Left kidney (tissue), 2 donors: ENCODE results near the gene EIF4ENIF1. TPM values are rescaled to one million over a fixed set of nuclear protein-coding genes. Genes with fewer than 3 reads are reported as not detected.
"Not testable (repeated sequence)": the region's sequence is repeated elsewhere in the genome, so short reads cannot be mapped to it uniquely, and the experiment has no call there.

ENCODE experiments used
- DNase-seq: peaks from one replicate; pipeline ENCODE4 v3.0.0-alpha.2; 2013
- polyA plus RNA-seq: library from polyadenylated mRNA; unstranded; fragments of 120-200 nt; gene quantifications from one replicate; pipeline ENCODE4 v1.2.1, GENCODE V29; 2013; ENCODE audit not compliant: insufficient read length

The EIF4ENIF1 gene
- polyA plus RNA-seq, 1 donor, result 55.5 TPM

DNA sequence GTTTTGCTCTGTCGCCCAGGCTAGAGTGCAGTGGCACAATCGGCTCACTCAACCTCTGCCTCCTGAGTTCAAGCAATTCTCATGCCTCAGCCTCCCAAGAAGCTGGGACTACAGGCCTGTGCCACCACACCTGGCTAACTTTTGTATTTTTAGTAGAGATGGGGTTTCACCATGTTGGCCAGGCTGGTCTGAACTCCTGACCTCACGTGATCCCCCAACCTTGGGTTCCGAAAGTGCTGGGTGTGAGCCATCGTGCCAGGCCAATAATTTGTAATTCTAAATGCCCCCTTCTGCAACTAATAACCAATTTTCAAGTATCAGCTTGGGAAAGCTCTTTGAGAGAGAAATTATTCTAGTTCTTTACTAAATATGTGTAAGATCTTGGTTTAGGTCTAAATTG lies 3.7 kb upstream of the EIF4ENIF1 start:
- not testable (repeated sequence) for DNase-seq

- no peak for DNase-seq
Observed at GRCh38 chr22:31492151-31492550, 2.5 kb upstream of the EIF4ENIF1 start.

DNA sequence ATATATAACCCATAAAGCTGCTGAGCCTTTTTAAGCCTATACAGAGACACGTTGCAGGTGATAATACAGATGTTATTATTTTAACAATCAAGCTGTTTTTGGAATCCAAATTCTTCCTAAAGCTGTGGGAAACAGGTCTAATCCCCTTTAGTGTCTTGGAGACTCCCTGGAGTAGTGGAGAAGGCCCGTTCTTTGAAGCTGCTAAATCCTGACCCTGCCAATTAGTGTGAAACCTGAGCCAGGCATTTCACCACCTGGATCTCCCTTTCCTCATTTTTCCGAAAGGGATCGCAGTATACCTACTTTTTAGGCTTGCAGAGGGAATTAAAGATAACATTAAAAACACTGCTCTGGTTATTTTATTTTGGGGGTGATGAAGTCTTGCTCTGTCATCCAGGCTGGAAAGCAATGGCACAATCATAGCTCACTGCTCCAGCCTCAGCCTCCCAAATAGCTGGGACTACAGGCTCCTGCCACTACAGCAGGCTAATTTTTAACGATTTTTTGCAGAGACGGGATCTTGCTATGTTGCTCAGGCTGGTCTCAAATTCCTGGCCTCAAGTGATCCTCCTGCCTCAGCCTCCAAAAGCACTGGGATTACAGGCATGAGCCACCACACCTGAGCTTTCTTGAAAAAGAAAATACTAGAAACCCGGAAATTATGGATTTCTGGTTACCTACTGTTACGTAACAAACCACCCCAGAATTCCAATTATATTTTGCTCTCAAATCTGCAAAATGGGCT lies 1.7 kb upstream of the EIF4ENIF1 start:
- DNase-seq, result no peak

- no peak for DNase-seq
Observed at GRCh38 chr22:31490496-31490925, 869 bp upstream of the EIF4ENIF1 start.

DNA sequence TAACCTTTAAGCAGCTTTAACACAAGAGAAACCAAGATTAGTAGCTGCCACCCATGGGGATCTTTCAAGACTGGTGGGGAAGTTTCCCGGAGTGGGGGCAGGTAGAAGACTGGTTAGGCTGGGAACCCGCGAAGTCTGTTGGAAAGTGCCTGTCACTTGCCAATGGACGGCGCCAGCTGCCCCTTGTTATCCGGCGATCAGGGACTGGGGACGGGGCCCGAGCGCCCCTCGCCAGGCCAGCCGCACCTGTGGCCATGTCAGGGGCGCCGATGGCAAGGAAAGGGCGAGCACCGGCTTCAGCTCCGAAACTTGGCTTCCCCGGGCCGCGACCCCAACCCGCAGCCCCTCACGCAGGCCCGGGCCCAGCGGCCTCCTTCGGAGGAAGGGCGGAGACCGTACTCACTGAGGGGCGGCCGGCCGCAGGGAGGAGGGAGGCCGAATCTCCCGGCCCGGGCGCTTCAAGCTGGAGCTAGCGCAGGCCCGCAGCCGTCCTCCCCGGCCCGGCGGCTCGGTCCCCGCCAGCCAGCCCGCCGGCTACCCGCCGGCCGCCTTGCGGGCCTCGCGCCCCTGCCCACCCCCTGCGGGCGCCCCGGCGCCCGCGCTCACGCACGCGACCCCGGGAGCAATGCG lies 539 bp downstream of the EIF4ENIF1 start:
- no peak for DNase-seq

DNA sequence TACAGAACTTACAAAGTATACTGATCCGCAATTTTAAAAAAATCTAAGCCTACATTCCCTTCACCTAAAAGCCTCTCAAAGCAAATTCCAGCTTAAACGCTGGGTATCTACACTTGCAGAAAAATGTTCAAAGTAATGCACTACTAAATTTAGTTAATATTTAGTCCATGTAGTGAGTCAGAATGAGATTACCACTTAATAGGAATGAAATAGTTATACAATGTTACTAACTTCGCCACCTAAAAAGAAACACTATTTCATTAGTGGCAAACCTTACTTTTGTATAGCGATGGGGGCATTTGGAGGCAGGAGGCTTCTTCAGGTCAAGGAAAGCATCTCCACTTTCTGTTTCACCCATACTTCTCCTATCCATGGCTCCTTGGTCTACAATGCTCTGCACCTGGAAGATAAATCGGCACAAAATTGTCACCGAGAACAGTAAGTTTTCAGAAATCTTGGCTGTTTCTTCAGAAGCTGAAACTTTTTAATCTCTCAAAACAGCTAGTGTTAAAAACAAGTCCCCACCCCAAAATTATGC lies 1.2 kb downstream of the EIF4ENIF1 start:
- DNase-seq, result no peak

DNA sequence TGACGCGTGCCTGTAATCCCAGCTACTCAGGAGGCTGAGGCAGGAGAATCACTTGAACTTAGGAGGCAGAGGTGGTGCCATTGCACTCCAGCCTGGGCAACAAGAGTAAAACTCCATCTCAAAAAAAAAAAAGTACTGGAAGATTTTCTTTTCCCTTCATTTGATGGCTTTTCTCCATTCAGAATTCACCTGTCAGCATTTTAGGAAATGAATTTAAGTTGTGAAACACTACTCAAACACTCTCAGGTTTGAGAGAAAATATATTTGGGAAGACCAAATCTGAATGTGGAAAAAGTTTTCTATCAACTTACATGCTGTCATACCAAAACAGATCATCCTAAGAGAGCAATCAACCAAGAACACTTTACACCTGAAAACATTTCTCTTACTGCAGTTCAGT lies 2.7 kb downstream of the EIF4ENIF1 start:
- DNase-seq, result no peak

DNA sequence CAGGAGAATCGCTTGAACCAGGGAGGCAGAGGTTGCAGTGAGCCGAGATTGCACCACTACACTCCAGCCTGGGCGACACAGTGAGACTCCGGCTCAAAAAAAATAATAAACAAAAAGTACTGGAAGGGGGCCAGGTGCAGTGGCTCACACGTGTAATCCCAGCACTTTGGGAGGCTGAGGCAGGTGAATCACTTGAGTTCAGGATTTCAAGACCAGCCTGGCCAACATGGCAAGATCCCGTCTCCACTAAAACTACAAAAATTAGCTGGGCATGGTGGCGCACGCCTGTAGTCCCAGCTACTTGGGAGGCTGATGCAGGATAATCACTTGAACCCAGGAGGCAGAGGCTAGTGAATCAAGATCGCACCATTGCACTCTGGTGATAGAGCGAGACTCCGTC lies 3.3 kb downstream of the EIF4ENIF1 start:
- not testable (repeated sequence) for DNase-seq

GRCh38 chr22:31482470-31482869 lies 7.2 kb downstream of the EIF4ENIF1 start:
- not testable (repeated sequence) for DNase-seq

DNA sequence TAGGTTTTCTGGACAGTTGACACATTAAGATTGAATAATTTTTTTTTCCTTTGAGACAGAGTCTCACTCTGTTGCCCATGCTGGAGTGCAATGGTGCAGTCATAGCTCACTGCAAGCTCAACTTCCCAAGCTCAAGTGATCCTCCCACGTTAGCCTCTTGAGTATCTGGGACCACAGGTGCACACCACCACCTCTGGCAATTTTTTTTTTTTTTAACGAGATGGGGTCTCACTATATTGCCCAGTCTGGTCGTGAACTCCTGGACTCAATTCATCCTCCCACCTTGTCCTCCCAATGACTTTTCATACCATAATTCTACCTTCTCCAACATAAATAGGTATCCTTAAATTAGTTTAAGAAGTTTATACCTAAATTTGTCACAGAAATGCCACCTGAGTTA lies 8.5 kb downstream of the EIF4ENIF1 start:
- DNase-seq, result no peak

GRCh38 chr22:31477329-31477728 lies 12.3 kb downstream of the EIF4ENIF1 start:
- DNase-seq, result no peak

DNA sequence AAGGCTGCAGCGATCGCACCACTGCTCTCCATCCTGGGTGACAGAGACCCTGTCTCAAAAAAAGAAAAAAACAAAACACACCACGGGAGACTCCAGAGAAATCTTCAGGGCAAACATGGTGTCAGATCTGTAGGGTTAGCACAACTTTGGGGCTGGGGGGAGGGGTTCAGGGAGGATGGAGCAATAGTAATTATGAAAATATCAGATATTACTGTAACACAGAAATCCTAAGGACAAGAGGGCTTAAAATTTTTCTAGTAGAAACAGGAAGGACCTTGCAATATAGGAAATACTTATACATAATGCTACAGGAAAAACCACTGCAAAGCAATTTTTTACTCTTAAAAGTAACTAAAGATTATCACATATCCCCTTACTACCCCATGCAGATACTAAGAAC lies 13.8 kb downstream of the EIF4ENIF1 start:
- no peak for DNase-seq

DNA sequence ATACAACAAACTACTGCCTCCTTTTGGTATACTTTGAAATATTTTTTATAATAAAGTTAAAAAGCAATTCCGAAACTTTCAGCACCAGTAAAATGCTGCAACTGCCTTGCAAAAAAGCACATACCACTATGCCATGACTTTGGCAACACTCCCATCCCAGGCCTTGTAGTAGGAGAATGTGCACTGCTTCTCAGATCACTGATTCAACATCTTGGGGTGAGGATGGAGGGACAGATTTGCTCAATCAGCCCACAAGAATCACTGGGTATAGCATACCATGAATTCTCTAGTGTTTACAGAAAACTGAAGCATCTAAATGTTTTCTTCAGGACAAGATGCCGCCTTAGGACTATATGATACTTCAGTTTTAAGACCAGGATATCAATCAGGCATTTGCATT lies 14.9 kb downstream of the EIF4ENIF1 start:
- no peak for DNase-seq

- DNase-seq, result no peak
Observed at GRCh38 chr22:31465307-31465706, 24.3 kb downstream of the EIF4ENIF1 start.

DNA sequence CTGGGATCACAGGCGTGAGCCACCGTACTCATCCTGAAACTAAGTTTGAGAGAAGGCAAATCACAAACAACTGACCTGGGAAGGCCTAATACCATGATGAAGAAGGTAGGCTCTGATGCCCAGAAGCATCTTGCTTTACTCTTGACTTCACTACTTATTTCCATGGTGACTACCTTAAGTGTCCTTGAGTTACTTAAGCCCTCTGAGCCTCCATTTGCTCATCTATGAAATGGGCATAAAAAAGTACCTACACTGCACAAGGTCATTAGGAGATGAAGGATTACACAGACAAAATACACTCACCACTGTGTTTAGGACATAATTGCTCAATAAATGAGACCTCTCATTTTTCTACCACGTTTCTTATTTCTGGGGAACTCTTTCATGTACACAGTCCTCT lies 27.9 kb downstream of the EIF4ENIF1 start:
- DNase-seq, result no peak

- DNase-seq, result peak; percentile 1
Observed at GRCh38 chr22:31451709-31452571, 37.7 kb downstream of the EIF4ENIF1 start.

DNA sequence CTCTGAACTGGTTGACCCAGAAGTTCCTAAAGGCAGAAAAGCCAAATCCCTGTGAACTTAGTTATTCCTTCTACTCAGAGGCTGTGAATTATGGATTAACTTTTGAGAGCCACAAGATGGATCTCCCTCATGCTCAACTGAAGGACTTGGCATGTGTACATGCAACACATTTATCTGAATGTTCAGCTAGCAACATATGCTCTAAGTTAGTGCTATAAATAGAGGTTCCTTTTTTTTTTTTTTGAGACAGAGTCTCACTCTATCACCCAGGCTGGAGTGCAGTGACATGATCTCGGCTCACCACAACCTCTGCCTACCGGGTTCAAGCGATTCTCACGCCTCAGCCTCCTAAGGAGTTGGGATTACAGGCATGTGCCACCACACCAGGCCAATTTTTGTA lies 40.1 kb downstream of the EIF4ENIF1 start:
- no peak for DNase-seq

GRCh38 chr22:31448382-31448781 lies 41.3 kb downstream of the EIF4ENIF1 start:
- no peak for DNase-seq

DNA sequence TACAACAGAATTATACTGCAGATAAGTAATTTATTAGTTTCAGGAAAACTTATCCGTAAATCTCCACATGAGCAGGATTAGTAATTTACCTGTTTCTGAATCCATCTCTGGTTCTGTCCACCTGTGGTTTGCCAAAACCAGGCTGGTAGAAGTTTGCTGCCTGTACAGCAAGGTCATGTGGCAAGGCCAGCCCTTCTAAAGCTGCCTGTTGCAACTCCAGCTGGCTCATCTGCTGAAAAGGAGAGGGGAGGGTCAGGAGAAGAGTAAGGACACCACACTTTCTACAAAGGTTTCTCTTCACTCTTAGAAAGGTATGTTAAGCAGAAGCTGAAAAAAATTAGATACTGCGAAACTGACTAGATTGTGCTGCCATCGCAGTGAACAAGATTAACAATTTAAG lies 42.3 kb downstream of the EIF4ENIF1 start:
- DNase-seq, result no peak

DNA sequence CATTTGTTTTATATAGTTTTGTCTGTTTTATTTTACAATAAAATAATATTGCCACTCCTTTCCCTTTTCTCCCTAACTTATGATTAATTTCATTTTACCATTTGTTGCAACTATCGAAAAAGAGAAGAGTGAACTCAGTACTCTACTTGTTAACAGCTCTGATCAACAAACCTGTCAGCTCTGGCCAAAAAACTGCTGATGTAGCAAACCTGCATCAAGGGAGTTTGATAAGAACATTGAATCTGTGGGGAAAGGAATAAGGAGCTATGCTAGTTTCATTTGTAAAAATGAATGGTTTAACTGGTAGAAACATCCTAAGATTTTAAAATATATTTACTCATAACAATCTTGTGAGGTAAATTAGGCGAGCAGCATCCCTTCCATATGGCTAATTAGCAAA lies 42.9 kb downstream of the EIF4ENIF1 start:
- no peak for DNase-seq

- no peak for DNase-seq
Observed at GRCh38 chr22:31446208-31446607, 43.4 kb downstream of the EIF4ENIF1 start.

DNA sequence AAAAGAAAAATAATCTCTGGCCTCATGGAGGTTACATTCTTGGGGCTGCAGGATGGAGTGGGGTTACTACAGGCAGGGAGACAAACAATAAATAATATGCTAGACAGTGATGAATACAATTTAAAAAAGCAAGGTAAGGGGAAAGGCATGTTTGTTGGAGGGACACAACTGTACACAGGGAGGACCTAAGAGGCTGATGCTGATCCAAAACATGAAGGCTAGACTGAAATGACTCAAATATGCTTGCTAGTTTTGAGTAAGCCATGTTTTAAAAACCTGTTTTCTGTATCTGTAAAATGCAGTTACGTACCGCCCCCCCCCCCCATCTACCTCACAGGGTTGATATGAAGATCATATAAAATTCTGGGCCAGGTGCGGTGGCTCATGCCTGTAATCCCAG lies 44.0 kb downstream of the EIF4ENIF1 start:
- no peak for DNase-seq

DNA sequence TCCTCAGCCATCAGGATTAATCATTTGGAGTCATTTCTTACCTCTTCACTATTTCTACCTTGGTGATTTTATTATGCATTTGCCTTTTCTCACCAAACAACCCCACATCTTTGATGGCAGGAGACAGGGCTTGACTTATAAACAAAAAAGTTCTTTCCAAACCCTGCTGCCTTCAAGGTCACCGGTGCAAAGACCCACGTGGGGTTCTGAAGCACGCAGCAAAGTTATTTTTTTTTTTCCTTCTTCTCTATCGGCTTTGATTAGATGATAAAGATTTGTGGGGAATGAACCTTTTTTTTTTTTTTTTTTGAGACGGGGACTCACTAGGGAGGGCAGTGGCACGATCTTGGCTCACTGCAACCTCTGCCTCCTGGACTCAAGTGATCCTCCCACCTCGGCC lies 46.1 kb downstream of the EIF4ENIF1 start:
- DNase-seq, result no peak
